CD4-positive, alpha-beta T cell (primary cell): ENCODE results near the gene TMEM164. TPM values are rescaled to one million over a fixed set of nuclear protein-coding genes. Genes with fewer than 3 reads are reported as not detected.

Experiments used
- ATAC-seq: fragments of 200-7000 bp; cut with Tn5 transposase; one replicate; pipeline ENCODE4 v1.10.0; 2022; ENCODE audit warnings: mild to moderate bottlenecking; ENCODE audit not compliant: poor library complexity
- CTCF ChIA-PET: fragments of 350-600 bp; sonication (Branson Sonifier 250); formaldehyde crosslinking; loops from one replicate; lab custom pipeline; 2021; ENCODE audit warnings: antibody characterized with exemption, inconsistent platforms; lab: Charles Lee
- POLR2A ChIA-PET: fragments of 350-600 bp; sonication (Branson Sonifier 250); formaldehyde crosslinking; loops from one replicate; lab custom pipeline; 2021; ENCODE audit warnings: antibody characterized with exemption, inconsistent platforms; lab: Charles Lee
- DNase-seq, 14 experiments: peaks; one replicate each; pipeline ENCODE4 v3.0.0-alpha.2; 2013 to 2020; ENCODE audit warnings: mixed read lengths in 2 of 14
- H3K27ac ChIP-seq, 2 donors: one replicate each; pipeline versions ENCODE4 v1.5.1 to v1.7.0; 2013; ENCODE audit warnings: low read length in 2 of 2, low read depth in 1 of 2, mild to moderate bottlenecking in 1 of 2
- H3K27me3 ChIP-seq, 2 experiments: 1 replicate in 1 of 2; 2 replicates in 1 of 2; pipeline versions ENCODE4 v1.6.1 to v1.7.0; 2013; ENCODE audit warnings: low read length in 2 of 2, control low read depth in 1 of 2, mild to moderate bottlenecking in 1 of 2, moderate library complexity in 1 of 2; ENCODE audit not compliant: insufficient read depth in 2 of 2, control insufficient read depth in 1 of 2
- H3K36me3 ChIP-seq: one replicate; pipeline ENCODE4 v1.6.1; 2013; ENCODE audit warnings: low read length, control low read depth; ENCODE audit not compliant: insufficient read depth
- H3K4me1 ChIP-seq: one replicate; pipeline ENCODE4 v1.6.1; 2013; ENCODE audit warnings: low read length, control low read depth; ENCODE audit not compliant: insufficient read depth
- H3K4me3 ChIP-seq: one replicate; pipeline ENCODE4 v1.5.1; 2013; ENCODE audit warnings: mild to moderate bottlenecking, low read length, moderate library complexity
- H3K9me3 ChIP-seq, 2 experiments: 1 replicate in 1 of 2; 2 replicates in 1 of 2; pipeline versions ENCODE4 v1.6.1 to v1.7.0; 2013; ENCODE audit warnings: low read length in 2 of 2, mild to moderate bottlenecking in 2 of 2, control low read depth in 1 of 2, moderate library complexity in 1 of 2; ENCODE audit not compliant: control insufficient read depth in 1 of 2, insufficient read depth in 1 of 2
- H3K27ac Mint-ChIP-seq: one replicate; pipeline ENCODE4 v1.8.0; 2020; ENCODE audit warnings: mixed read lengths
- H3K27me3 Mint-ChIP-seq: one replicate; pipeline ENCODE4 v1.8.0; 2021; ENCODE audit warnings: mixed read lengths
- H3K36me3 Mint-ChIP-seq: one replicate; pipeline ENCODE4 v1.8.0; 2021; ENCODE audit warnings: low read depth, mixed read lengths
- H3K4me1 Mint-ChIP-seq: one replicate; pipeline ENCODE4 v1.8.0; 2021; ENCODE audit warnings: low read depth, mixed read lengths
- H3K4me3 Mint-ChIP-seq: one replicate; pipeline ENCODE4 v1.8.0; 2020; ENCODE audit warnings: mild to moderate bottlenecking, mixed read lengths
- H3K9me3 Mint-ChIP-seq: one replicate; pipeline ENCODE4 v1.8.0; 2020; ENCODE audit warnings: mixed read lengths
- intact Hi-C, 2 experiments: fragments of 100-400 bp; cut with DNase I in 1 of 2; cut with micrococcal nuclease in 1 of 2; formaldehyde crosslinking; loops; one replicate each; pipeline versions ENCODE4 v1.15.1 to v1.9.0; 2023 to 2025; cut with DNase I, micrococcal nuclease
- total RNA-seq, 174 experiments: library from RNA in 2 of 174; stranded (reverse) in 2 of 174; gene quantifications; one replicate each; pipeline ENCODE4 v1.2.3 and lab custom pipeline; 2021 to 2026
- TF ChIP-seq, protein P1 (sequence below): fragments of 200-600 bp; IDR thresholded peaks from one replicate; pipeline ENCODE4 v1.8.0; 2022; ENCODE audit warnings: antibody characterized with exemption, mild to moderate bottlenecking

The TMEM164 gene
- total RNA-seq, 2 experiments from 2014 or later: 11.1 to 13.4 TPM

DNA sequence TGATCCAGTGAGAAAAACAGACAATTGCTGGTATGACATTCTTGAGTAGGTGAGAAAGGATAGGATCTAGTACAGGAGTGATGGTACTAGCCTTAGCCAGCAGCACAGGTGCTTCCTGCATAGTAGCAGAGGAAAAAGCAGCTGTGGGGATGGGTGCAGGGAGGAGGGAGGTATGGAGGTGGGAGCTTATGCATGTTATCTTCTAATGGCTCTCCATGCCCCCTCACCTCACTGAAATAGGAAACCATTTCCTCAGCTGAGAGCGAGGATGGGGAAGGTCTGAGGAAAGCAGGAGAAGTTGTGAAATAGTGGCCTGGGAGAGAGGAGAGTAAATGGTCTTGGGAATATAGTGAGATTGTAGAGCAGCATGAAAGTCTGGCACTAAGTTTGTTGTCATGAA lies 136.3 kb downstream of the TMEM164 start:
- TF ChIP-seq, protein P1, sequence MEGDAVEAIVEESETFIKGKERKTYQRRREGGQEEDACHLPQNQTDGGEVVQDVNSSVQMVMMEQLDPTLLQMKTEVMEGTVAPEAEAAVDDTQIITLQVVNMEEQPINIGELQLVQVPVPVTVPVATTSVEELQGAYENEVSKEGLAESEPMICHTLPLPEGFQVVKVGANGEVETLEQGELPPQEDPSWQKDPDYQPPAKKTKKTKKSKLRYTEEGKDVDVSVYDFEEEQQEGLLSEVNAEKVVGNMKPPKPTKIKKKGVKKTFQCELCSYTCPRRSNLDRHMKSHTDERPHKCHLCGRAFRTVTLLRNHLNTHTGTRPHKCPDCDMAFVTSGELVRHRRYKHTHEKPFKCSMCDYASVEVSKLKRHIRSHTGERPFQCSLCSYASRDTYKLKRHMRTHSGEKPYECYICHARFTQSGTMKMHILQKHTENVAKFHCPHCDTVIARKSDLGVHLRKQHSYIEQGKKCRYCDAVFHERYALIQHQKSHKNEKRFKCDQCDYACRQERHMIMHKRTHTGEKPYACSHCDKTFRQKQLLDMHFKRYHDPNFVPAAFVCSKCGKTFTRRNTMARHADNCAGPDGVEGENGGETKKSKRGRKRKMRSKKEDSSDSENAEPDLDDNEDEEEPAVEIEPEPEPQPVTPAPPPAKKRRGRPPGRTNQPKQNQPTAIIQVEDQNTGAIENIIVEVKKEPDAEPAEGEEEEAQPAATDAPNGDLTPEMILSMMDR: no peak
- no peak for DNase-seq
- H3K4me1 ChIP-seq: no peaks in the 10 kb centered on the region
- Mint-ChIP-seq H3K27ac (no peak overlapping the region), H3K36me3 (no peaks in the 10 kb centered on the region), H3K4me3 (no peak overlapping the region), H3K9me3 (no peaks in the 10 kb centered on the region), H3K4me1 (no peaks in the 10 kb centered on the region), H3K27me3 (no peaks in the 10 kb centered on the region)
- H3K36me3 ChIP-seq: no peaks in the 10 kb centered on the region
- intact Hi-C loops: no loop called here
- no peak overlapping the region for H3K4me3 ChIP-seq
- POLR2A ChIA-PET: no interaction called here
- no peak overlapping the region for H3K27ac ChIP-seq
- no peaks in the 10 kb centered on the region for H3K27me3 ChIP-seq
- ATAC-seq: no peak
- no peaks in the 10 kb centered on the region for H3K9me3 ChIP-seq
- CTCF ChIA-PET: no interaction called here

GRCh38 chrX:110142096-110142495 lies 139.2 kb downstream of the TMEM164 start:
- H3K27me3 Mint-ChIP-seq: no peaks in the 10 kb centered on the region
- intact Hi-C loops: no loop called here
- TF ChIP-seq, protein P1: no peak
- CTCF ChIA-PET: no interaction called here
- POLR2A ChIA-PET: no interaction called here
- Histone ChIP-seq H3K36me3 (no peaks in the 10 kb centered on the region), H3K27ac (no peak overlapping the region), H3K4me3 (no peak overlapping the region), H3K27me3 (no peaks in the 10 kb centered on the region), H3K9me3 (no peaks in the 10 kb centered on the region), H3K4me1 (peaks cover 9% of the 10 kb centered on the region)
- ATAC-seq (no peak), DNase-seq (no peak)
- H3K27ac Mint-ChIP-seq: no peak overlapping the region
- no peaks in the 10 kb centered on the region for H3K9me3 Mint-ChIP-seq
- H3K4me1 Mint-ChIP-seq: peaks cover 5% of the 10 kb centered on the region
- H3K36me3 Mint-ChIP-seq: peaks cover 3% of the 10 kb centered on the region
- no peak overlapping the region for H3K4me3 Mint-ChIP-seq

GRCh38 chrX:110143454-110144210 lies 140.7 kb downstream of the TMEM164 start:
- TF ChIP-seq, protein P1: no peak
- Histone ChIP-seq H3K27ac (no peak overlapping the region), H3K9me3 (no peaks in the 10 kb centered on the region), H3K4me3 (no peak overlapping the region), H3K4me1 (peaks cover 9% of the 10 kb centered on the region), H3K27me3 (no peaks in the 10 kb centered on the region), H3K36me3 (no peaks in the 10 kb centered on the region)
- CTCF ChIA-PET: interaction anchor here (0.6 kb wide), 1 partner anchor 151 kb away, joined by 3 read pairs; no protein-coding TSS in a partner anchor
- no peak overlapping the region for H3K27ac Mint-ChIP-seq
- H3K27me3 Mint-ChIP-seq: no peaks in the 10 kb centered on the region
- DNase-seq: no peak
- peaks cover 17% of the 10 kb centered on the region for H3K36me3 Mint-ChIP-seq
- no peak overlapping the region for H3K4me3 Mint-ChIP-seq
- peaks cover 5% of the 10 kb centered on the region for H3K4me1 Mint-ChIP-seq
- POLR2A ChIA-PET: no interaction called here
- intact Hi-C loops: no loop called here
- ATAC-seq: no peak
- H3K9me3 Mint-ChIP-seq: no peaks in the 10 kb centered on the region
